GM18873 (cell line): Measurements from ENCODE around the gene PTPRU.
"Not testable (repeated sequence)": the region's sequence is repeated elsewhere in the genome, so short reads cannot be mapped to it uniquely, and the experiment has no call there.

Source experiments
- ATAC-seq: cut with Tn5 transposase; IDR thresholded peaks from one replicate; pipeline ENCODE4 v1.9.1; 2021; ENCODE audit warnings: mild to moderate bottlenecking, moderate library complexity, moderate number of reproducible peaks; ENCODE audit not compliant: unreplicated experiment, low FRiP score

The PTPRU gene

DNA sequence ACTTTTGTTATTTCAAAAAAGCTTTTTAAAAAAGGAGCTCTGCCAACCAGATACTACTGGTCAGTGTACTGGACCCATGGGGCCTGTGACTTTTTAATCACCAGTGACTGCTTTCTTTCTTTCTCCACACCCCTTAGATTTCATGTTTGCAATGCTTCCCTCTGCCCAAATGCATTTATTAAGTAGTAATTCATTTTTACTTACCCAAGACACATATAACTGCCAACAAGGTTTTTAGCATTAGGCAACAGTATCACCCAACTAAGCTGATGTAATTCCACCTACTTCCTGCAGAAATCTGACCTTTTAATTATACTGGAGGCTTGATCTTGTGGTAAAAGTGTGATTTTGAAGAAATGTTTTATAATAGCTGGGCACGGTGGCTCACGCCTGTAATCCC, 18.1 kb upstream of the PTPRU start:
- no peak for ATAC-seq

DNA sequence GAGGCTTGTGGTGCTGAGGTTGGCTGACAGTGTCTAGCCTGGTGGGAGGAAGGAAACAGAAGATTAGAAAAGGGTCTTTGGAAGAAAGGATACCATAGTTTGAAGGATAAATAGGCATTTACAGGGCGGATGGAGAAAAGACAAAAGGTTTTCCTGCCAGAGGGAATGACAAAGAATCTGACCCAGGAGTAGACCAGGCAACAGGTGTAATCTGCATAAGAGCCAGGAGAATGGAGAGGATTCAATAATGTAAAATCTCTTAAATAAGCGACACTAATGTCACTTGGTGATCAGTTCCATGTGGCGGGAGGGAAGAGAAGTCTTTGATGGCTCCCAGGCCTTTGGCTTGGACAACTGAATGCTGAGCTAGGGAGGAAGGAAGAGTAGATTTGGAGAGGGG, 15.0 kb upstream of the PTPRU start:
- ATAC-seq, result no peak

DNA sequence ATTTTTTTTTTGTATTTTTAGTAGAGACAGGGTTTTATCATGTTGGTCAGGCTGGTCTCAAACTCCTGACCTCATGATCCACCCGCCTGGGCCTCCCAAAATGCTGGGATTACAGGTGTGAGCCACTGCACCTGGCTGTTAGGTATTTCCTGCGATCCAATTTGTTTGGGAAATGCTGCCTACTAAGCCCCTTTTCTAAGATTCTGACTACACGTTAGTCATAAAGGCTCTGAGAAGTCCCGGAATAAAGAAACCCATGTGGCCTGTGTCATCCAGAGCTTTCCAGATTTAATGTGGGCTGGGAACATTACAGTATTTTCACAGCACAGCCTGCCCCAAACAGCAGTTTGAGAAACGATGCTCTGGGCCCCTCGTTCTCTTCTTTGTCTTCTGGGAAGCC, 14.1 kb upstream of the PTPRU start:
- ATAC-seq, result not testable (repeated sequence)

DNA sequence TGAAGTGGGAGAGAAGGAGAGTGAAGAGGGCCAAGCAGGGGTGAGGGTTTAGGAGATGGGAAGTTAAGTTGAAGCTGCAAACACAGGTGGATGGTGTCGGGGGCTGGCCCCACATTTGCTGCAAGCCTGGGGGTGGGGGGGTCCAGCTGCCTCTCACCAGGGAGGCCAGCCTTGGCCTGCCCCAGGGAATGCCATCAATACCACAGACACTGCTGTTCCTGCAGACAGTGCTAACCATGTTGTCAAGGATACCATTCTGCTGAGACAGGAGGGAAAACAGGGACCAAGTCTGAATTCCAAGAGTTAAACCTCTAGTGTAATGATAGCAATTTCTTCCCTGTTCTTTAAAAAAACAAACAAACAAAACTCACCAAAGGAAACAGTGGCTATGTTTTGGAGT, 13.6 kb upstream of the PTPRU start:
- ATAC-seq, result no peak

DNA sequence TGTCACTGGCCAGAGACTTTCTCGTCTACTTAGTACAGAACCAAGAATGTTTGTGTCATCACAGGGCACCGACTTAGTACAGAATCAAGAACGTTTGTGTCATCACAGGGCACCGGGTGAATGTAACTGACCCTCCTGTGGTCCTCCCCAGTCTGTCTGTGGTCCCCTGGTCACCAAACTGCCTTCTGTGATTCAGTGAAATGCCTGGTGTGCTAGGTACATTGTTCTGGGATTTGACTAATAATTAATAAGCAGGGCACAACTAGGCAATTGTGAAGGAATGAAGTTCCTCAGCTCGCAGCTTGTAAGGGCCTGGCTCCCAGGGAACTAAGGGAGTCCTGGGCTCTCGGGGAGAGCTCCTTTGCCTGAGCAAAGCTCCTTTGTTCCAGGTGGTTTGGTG, 12.8 kb upstream of the PTPRU start:
- no peak for ATAC-seq

DNA sequence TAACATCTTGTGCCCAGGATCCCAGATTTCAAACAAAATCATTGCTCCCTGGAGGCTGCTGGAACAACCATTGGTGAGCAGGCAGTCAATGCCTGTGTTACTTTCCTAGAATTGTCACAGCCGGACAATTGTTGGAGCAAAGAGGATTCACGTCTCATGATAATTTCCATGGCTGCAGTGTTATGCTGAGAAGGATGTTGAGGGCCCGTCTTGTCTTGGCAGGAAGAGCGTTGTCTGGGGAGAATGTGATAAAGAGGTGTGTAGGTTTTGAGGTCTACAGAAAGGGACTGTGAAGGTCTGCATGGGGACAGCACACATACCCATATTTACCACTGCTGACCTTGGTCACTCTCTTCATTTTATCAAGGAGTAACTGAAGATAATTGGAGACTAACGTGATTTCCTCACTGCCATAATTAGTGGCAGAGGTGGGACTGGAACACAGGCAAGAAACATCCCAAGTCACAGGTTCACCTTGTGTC, 11.9 kb upstream of the PTPRU start:
- no peak for ATAC-seq

DNA sequence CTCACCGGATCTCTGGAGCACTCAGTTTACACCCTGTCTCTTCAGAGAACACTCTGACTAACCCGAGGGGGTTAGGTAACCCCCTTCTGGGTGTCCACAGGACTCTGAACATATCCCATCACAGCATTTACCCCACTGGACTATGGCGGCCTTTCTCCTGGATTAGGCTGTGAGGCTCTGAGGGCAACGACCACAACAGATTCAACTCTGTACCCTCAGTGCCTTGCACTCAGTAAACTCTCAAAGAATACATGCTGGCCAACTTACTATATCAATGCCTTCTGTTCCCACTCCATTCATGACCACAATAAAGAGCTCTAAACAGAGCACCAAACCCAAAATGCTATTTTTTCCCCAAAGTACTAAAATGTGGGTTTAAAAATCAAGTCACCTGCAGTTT, 11.0 kb upstream of the PTPRU start:
- ATAC-seq, result no peak

DNA sequence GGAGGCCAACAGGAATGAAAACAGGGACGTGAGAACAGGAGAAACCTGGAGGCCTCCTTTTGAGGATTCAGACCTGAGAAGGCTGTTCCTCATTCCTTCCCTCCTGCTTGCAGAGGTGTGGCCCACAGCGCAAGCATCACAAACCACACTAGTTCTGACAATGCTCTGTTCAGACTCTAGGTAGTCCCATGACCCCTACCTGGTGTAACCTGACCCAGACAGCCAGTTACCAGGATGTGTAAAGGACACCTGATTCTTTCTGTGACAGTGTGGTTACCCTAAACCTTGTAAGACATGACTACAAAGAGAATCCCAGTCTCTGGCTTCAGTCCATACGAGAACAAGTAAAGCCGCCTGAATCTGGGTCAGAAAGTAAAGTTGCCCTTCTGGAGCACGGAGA, 8.8 kb upstream of the PTPRU start:
- no peak for ATAC-seq

DNA sequence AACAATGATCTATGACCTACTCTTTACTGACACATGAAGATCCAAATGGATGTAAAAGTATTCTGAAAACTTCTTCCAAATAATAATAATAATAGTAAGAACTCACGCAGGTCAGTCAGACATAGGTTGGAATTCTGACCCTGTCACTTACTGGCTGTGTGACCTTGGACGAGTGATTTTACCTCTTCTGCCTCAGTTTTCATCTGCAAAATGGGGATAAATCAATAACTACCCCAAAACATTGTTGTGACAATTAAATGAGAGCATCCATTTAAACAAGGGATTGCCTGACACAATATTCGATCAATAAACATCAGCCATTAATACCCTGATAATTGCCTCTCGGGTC, 6.1 kb upstream of the PTPRU start:
- ATAC-seq, result no peak

DNA sequence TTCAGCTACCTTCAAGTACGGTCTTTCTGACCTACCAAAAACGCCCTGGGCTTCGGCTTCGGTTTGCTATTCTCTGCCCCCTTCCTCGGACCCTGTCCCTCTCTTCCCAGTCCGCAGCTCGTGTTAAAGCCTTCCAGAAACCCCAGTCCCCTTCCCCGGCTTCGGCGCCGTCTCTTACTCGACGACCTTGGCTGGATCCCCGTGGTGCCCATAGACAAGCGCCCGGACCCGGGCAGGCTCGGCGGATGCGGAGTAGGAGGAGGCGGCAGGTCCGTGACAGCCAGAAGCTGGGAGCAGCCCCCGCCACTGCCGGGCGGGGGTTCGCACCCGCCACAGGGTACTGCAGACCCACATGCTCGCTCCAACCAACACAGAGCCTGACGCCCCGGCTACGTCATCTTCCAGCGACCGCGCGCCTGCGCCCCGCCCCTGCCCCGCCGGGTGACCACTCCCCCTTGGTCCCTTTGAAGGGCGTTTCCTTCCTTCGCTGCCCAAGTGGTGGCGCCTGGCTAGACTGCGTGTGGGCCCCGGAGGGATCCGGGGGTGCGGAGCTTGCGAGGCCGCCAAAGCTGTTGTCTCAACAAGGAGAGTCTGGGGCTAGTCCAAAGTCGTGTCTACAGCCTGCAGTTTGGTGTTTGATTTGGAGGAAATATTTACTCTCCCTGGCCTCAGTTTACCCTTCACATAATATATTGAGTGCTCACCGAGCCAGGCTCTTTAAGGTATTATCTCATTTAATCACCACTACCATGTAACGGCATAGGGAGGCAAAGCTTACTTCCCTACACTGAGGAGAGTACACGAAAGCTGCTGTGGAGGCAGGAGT, 5.6 kb upstream of the PTPRU start, which contains the start of gene MECR:
Gene MECR (minus strand): TSS at position 382 of the 826 bp plus-strand sequence. CDS start 28 bp downstream, at position 354.
- ATAC-seq, result peak; percentile 77

DNA sequence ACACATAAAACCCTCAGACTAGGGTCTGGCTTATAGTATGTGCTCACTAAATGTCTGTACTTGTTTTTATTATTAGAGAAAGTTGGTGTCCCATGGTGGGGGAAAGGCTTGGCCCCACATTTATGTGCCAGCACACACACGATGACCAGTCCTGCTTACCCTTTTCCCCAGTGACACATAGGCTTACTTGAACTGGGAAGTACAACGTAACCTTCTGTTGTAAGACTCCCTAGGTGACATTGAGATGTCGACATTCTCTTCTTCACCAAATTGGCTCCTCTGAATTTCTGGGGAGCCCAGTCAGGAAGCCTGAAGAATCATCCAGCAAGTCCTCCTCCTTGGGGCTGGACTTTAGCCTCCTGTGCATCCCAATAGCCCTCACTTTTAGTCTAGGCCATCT, 3.9 kb upstream of the PTPRU start:
- ATAC-seq, result no peak

DNA sequence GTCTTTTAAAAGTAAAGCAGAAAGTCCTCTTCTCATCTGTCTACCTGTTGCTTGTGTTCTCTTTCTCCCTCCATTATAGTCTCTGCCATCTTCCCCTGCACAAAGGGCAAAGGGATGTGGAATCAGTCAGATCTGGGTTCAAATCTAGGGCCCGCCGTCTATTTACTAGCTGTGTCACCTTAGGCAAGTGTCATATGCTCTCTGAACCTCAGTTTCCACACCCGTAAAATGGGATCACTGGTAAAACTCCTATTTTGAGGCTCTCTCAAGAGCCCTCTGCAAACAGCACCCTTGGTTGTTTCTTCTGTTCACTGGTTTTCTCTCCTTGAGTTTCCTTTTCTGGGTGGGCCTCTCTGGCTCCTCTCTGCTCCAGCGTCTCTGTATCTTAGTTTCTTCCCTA, 2.6 kb upstream of the PTPRU start:
- no peak for ATAC-seq

DNA sequence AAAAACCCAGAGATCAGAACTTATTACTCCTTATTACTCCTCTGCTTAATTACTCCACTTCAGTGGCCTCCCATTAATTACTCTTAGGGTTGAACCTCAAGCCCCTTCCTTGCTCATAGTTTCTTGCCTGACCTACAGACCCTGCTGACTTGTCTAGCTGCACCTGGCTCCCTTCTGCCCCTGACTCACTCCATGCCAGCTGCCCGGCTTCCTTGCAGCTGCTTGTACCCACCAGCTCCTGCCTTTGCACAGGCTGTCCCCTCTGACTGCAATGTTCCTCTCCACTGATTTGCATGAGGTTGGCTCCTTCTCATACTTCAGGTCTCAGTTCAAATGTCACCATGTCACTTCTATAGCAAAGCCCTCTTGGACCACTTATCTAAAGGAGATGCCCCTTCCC, 1.9 kb upstream of the PTPRU start:
- ATAC-seq, result no peak

DNA sequence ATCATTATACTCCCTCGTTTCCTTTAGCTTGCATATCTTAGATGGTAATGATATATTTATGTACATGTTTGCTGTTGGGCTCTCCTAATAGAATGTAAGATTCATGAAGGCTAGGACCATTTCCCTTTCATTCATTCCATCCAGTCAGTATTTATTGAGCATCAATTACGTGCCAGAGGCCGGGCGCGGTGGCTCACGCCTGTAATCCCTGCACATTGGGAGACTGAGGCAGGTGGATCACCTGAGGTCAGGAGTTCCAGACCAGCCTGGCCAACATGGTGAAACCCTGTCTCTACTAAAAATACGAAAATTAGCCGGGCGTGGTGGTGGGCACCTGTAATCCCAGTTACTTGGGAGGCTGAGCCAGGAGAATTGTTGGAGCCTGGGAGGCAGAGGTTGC, 1.4 kb upstream of the PTPRU start:
- not testable (repeated sequence) for ATAC-seq

DNA sequence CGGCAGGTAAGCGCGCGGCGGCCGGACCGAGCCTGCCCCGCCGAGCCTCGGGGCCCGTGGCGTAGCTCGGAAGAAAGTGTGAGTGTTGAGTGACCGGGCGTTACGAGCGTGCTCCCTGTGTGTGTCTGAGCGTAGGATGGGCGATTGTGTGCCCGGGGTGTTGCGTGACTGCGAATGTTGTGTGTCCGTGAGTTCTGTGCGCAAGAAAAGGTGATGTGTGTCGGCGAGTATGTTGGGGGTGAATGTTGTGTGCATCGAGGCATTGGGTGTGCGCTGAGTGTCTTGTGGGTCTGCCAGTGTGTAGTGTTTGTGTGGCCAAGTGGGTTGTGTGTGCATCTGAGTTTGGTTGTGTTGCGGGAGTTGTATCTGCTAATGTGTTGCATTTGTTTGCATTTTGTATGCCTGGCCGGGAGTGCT, 398 bp downstream of the PTPRU start:
- no peak for ATAC-seq

DNA sequence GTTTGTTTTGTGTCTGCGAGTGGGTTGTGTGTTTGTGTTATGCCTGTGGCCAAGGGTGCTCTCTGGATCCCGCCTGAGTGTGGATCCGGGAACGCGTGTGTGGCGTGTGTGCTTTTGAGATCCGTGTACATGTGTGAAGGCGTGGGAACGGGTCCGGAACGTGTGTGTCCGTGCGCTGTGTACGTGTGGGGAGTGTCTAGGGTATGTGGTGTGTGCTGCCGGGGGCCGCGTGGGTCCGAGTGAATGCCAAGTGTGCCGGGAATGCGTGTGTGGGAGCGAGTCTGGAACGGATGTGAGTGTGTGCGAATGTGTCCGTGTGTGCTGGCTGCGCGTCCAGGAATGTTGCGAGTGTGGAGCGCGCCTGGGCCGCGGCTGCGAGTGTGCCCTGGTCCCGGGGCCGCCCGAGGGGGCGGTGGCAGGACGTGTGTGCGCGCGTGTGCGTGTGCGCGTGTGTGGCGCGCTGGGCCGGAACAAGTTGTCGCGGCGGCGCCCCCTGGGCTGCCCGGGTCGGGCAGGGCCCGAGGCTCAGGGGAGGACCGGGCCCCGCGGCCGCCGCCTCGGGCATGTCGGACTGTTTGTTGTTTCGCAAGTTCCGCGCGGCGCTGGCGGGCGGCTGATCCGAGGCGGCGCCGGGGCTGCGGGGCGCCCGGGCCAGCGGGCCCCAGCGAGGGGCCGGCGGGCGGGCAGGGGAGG, 953 bp downstream of the PTPRU start:
- ATAC-seq, result no peak

DNA sequence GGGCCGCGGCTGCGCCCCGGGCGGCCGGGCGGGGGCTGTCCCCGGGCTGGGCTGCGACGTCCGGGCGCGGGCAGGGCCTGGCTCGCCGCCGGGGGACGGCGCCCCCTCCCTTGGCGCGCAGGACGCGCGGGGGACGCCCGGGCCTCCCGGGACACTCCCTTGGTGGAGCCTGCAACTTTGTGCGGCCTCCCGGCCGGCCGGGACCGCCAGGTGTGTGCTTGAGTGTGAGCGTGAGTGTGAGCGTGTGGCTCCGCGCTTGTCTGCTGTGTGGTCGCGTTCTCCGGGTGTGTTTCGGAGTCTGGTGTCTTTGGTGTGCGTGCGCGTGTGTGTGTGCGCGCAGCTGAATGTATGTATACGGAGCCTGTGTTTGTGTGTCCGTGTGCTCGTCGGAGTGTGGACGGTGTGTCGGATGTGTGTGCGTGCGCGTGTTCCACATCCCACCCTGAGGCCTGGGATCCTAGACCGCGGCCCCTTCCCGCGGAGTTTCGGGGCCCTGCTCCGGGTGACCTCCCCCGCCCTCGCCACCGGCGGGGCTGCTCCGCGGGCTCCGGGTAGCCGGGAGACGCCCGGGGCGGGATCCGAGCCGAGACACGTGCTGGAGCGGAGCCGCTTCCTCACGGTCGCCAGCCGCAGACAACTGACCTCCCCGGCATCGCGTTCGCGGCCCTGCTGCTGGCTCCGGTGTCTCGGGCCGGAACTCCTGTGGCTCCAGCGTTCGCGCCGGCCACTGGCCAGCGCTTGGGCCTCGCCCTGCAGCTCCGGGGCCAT, 1.7 kb downstream of the PTPRU start:
- no peak for ATAC-seq

DNA sequence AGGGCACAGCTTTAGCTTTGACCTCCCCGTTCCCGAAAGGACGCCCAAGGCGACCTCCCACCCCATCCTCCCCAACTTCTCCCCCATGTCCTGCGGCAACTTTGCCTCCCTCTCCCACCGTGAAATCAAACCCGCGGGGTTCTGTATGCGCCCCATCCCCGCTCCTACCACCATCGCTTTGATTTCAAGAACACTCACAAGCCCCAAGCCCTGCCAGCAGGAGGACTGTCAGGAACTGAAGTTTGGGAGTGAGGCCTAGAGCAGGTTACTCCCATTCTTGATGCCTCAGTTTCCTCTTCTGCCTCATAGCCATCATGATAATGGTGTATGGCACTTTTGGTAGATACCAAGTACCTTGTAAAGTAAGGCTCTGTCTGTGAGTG, 2.3 kb downstream of the PTPRU start:
- no peak for ATAC-seq

DNA sequence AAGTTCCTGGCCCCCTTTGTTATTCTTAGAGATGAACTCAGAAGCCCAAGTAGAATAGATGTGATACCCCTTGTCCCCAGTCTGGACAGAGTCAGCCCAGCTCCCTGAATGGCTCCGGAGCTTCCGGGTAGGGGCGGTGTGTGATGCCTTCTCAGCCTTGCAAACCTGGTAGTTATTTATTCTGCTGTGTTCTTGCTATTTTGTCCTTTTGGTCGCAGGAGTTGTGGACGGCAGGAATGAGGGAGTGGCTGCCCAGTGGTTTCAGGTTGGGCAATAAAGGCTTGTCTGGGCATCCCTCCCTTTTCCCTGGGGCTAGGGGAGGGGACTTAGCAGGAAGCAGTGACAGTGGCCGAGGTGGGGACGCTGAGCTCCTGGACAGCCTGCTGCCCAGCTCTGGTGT, 2.8 kb downstream of the PTPRU start:
- ATAC-seq, result no peak

DNA sequence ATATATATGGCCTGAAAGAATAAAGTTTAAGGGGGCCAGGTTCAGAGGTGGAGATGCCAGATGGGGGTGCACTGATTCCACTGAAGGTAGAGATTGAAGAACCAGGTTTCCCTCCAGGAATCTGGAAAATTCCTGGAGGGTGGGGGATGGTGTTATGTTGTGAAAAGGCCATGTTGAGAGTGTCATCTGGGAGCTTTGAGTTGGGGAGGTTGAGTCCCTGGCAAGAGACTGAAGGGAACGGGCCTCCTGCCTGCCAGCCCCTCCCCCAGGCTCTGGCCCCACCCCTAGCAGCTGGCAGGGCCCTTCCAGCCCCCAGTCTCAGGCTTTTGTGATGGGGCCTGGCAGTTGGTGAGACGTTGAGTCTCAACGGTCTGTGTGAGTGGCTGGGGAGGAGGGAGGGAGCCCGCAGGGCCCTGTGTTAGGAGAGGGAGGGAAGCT, 4.1 kb downstream of the PTPRU start:
- ATAC-seq, result no peak

DNA sequence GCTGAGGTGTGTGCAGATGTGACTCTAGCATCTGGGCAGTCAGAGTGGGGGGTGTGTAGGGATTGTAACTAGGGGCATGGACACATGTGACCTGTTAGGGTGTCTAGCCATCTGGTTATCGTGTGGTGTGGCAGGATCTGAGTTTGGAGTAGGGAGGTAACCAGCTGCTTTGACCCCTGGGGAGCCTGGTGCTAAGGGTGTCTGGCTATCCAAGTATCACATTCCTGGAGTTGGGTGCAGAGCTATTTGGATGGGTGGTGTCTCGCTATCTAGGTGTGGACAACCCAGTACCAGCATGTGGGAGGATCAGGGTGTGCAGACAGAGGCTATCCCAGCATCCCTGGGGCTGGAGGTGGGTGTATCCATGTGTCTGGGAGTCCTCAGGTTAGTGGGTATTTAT, 4.7 kb downstream of the PTPRU start:
- ATAC-seq, result no peak
